ENCODE measurements around the gene HEBP1. TPM values are rescaled to one million over a fixed set of nuclear protein-coding genes. Genes with fewer than 3 reads are reported as not detected.

The HEBP1 gene
- total RNA-seq, 1 experiment from 2014 or later: 6.2 TPM

GRCh38 chr12:13000925-13001774 is 1.1 kb upstream of the HEBP1 start:
- H3K4me2 ChIP-seq (ENCODE audit: low read length): peak overlapping the region; percentile 97
- H3F3A ChIP-seq (ENCODE audit: low read length, unreplicated experiment): no peaks in the 10 kb centered on the region
- H2AFZ ChIP-seq (ENCODE audit: low read length): peak overlapping the region; percentile 66
- no peaks in the 10 kb centered on the region for H3K9me2 ChIP-seq (replicated peaks; ENCODE audit: low read length)
- H3K79me2 ChIP-seq (ENCODE audit: low read length): peaks cover 53% of the 10 kb centered on the region
- H3K36me3 ChIP-seq (ENCODE audit: low read depth, low read length): no peaks in the 10 kb centered on the region
- peaks cover 19% of the 10 kb centered on the region for H3K4me1 ChIP-seq (ENCODE audit: insufficient read depth, low read length)
- H3K4me3 ChIP-seq (ENCODE audit: low read length): peak overlapping the region; percentile 72
- DNase-seq (peak; percentile 47), ATAC-seq (peak; percentile 52)
- no peak for TF ChIP-seq EZH2 (IDR thresholded peaks at IDR 0.05; ENCODE audit: low read length, unreplicated experiment)
- TF ChIP-seq CTCF (conservative IDR thresholded peaks at IDR 0.05; ENCODE audit: low read depth, low read length): peak; percentile 34; the same call in 1 of the 2 replicates
- TF ChIP-seq EZH2phosphoT487 (IDR thresholded peaks at IDR 0.05; ENCODE audit: borderline replicate concordance, low read length): no peak
- H3K9ac ChIP-seq (ENCODE audit: low read length): peak overlapping the region; percentile 68
- intact Hi-C loops (cut with micrococcal nuclease): loop anchor here (1.0 to 5.0 kb wide), 5 partner anchors 93 to 221 kb away; no protein-coding TSS in a partner anchor
- BruUV-seq (replicated peaks): no TSS peak
- peak overlapping the region; percentile 14 for H3K27ac ChIP-seq (ENCODE audit: low read length)
- no peaks in the 10 kb centered on the region for H4K20me1 ChIP-seq (ENCODE audit: low read length)
- POLR2A ChIA-PET (ENCODE audit: unreplicated experiment): interaction anchor here (0.5 kb wide), 1 partner anchor 264 kb away, joined by 7 read pairs; no protein-coding TSS in a partner anchor
- CTCF ChIA-PET: interaction anchor here (0.7 kb wide), 1 partner anchor 99 kb away, joined by 3 read pairs; no protein-coding TSS in a partner anchor
- H3K27me3 ChIP-seq (ENCODE audit: low read length): no peaks in the 10 kb centered on the region
- no peaks in the 10 kb centered on the region for H3K9me3 ChIP-seq (ENCODE audit: low read length)

- H3K9me3 ChIP-seq (ENCODE audit: low read length): no peaks in the 10 kb centered on the region
- no peaks in the 10 kb centered on the region for H3K27me3 ChIP-seq (ENCODE audit: low read length)
- intact Hi-C loops (cut with micrococcal nuclease): loop anchor here (2.0 to 5.0 kb wide), 4 partner anchors 98 to 222 kb away; no protein-coding TSS in a partner anchor
- BruUV-seq (replicated peaks): TSS peak; percentile 94
- H3F3A ChIP-seq (ENCODE audit: low read length, unreplicated experiment): no peaks in the 10 kb centered on the region
- no peaks in the 10 kb centered on the region for H3K36me3 ChIP-seq (ENCODE audit: low read depth, low read length)
- ChIA-PET CTCF (interaction anchor here (0.7 kb wide), 1 partner anchor 100 kb away, joined by 3 read pairs; no protein-coding TSS in a partner anchor), POLR2A (ENCODE audit: unreplicated experiment) (interaction anchor here (0.5 kb wide), 1 partner anchor 264 kb away, joined by 7 read pairs; no protein-coding TSS in a partner anchor)
- peak overlapping the region; percentile 72 for H3K4me3 ChIP-seq (ENCODE audit: low read length)
- H3K79me2 ChIP-seq (ENCODE audit: low read length): peaks cover 57% of the 10 kb centered on the region
- ATAC-seq (peak; percentile 42), DNase-seq (peak; percentile 28)
- H3K27ac ChIP-seq (ENCODE audit: low read length): peak overlapping the region; percentile 14
- no peak for TF ChIP-seq CTCF (conservative IDR thresholded peaks at IDR 0.05; ENCODE audit: low read depth, low read length)
- no peak for TF ChIP-seq EZH2phosphoT487 (IDR thresholded peaks at IDR 0.05; ENCODE audit: borderline replicate concordance, low read length)
- TF ChIP-seq EZH2 (IDR thresholded peaks at IDR 0.05; ENCODE audit: low read length, unreplicated experiment): no peak
- peaks cover 19% of the 10 kb centered on the region for H3K4me1 ChIP-seq (ENCODE audit: insufficient read depth, low read length)
- H3K9me2 ChIP-seq (replicated peaks; ENCODE audit: low read length): no peaks in the 10 kb centered on the region
- H3K9ac ChIP-seq (ENCODE audit: low read length): peak overlapping the region; percentile 68
- H2AFZ ChIP-seq (ENCODE audit: low read length): peak overlapping the region; percentile 66
- H3K4me2 ChIP-seq (ENCODE audit: low read length): peak overlapping the region; percentile 97
- H4K20me1 ChIP-seq (ENCODE audit: low read length): no peaks in the 10 kb centered on the region
Measured at GRCh38 chr12:13000616-13000924, 505 bp upstream of the HEBP1 start.

All from PC-3 (cell line).